ENCODE measurements around the gene EXOC3L1.

DNA sequence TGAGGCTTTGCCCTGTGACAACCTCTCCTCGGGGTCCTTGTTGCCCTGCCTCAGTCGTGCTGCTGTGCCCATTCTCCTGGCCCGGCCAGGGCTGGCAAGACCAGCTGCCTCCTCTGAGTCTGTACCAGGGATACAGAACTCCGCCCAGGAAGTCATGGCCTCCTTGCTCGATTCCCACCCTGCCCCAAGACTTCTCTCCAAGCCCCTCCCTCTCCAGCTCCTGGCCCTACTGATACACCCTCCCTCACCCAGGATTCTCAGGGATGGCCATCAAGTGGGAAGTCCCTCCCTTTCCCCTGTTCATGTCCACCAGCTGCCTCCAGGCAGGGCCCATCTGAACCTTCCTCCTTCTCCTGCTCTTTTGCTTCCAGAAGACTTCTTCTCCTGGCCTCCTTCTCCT, 25.8 kb upstream of the EXOC3L1 start:
- no peak for TF ChIP-seq CTCF (CRISPR knock-in tag; IDR thresholded peaks at IDR 0.05)
- TF ChIP-seq HNRNPK (IDR thresholded peaks at IDR 0.05; ENCODE audit: low read depth, low read length, poor library complexity, severe bottlenecking) = no peak
- TF ChIP-seq TCF7 (IDR thresholded peaks at IDR 0.05; ENCODE audit: low read depth) = no peak
- TF ChIP-seq AHDC1 (CRISPR knock-in tag; IDR thresholded peaks at IDR 0.05; ENCODE audit: borderline replicate concordance) = no peak
- TF ChIP-seq NFIC (IDR thresholded peaks at IDR 0.05; ENCODE audit: low read length) = no peak

All from HepG2 (cell line).